Right renal cortex interstitium (tissue), 3 donors: Measurements from ENCODE around the gene SLC35D1. TPM values are rescaled to one million over a fixed set of nuclear protein-coding genes. Genes with fewer than 3 reads are reported as not detected.
"Not testable (repeated sequence)": the region's sequence is repeated elsewhere in the genome, so short reads cannot be mapped to it uniquely, and the experiment has no call there.

Experiments
- DNase-seq, 3 donors: peaks; one replicate each; pipeline ENCODE4 v3.0.0-alpha.2; 2013; ENCODE audit warnings: low read depth in 3 of 3, low spot score in 2 of 3
- polyA plus RNA-seq, 3 donors: library from polyadenylated mRNA; unstranded; fragments of 120-200 nt; gene quantifications; one replicate each; pipeline ENCODE4 v1.2.1, GENCODE V29; 2013; ENCODE audit not compliant: insufficient read length in 3 of 3

Gene SLC35D1
- 10 to 100 TPM; 14.0 to 15.1 (median 14.8) TPM for polyA plus RNA-seq

- DNase-seq: peak; percentile 52 to 78 (median 67)
Observed at GRCh38 chr1:67053785-67054772, at the start of gene SLC35D1. Gene SLC35D1, minus strand, starts transcription at chr1:67054148. Its CDS starts 135 bp downstream, at chr1:67054013.

- DNase-seq: no peak
Observed at GRCh38 chr1:67103548-67103947, 49.6 kb upstream of the SLC35D1 start.

- DNase-seq: no peak
Observed at GRCh38 chr1:67100833-67101232, 46.9 kb upstream of the SLC35D1 start.

GRCh38 chr1:67097305-67097704 is 43.4 kb upstream of the SLC35D1 start:
- no peak for DNase-seq

GRCh38 chr1:67094191-67094590 is 40.2 kb upstream of the SLC35D1 start:
- no peak for DNase-seq

DNA sequence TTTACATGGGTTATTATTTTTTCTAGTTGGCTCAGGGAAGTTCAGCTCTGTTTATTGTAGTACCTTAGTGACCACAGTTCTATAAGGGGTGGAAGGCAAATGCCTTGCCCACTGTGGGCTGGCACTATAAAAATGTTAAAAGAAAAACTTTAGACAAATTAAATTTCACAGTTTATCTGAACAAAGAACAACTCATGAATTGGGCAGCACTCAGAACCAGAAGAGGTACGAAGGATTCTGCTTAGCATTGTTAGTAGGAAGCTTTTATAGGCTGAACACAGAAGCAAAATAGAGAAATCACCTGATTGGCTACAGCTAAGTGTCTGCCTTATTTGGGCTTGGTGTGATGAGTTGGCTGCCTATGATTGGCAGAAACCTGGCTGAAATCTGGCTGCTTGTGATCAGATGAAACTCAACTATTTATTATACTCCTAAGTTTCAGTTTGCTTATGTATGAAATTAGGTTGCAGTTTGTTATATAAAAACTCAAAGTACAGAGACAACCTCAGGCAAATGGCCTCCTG is 35.8 kb upstream of the SLC35D1 start:
- no peak for DNase-seq

DNA sequence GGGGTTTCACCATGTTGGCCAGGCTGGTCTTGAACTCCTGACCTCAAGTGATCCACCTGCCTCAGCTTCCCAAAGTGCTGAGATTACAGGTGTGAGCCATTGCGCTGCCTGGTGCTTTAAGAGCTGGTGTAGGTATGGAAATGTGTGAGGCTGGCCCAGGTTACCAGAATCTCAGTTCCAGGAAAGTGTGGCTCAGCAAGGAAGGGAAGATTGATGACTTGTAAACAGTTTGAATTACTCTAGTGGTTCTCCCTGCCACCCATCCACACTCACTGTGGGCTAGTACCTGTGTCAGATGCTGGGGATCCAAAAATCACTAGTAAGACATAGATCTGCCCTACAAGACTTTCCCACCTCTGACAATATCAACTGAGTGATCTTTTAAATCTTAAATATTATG is 34.5 kb upstream of the SLC35D1 start:
- DNase-seq: no peak

GRCh38 chr1:67085326-67085725 is 31.4 kb upstream of the SLC35D1 start:
- DNase-seq: no peak

DNA sequence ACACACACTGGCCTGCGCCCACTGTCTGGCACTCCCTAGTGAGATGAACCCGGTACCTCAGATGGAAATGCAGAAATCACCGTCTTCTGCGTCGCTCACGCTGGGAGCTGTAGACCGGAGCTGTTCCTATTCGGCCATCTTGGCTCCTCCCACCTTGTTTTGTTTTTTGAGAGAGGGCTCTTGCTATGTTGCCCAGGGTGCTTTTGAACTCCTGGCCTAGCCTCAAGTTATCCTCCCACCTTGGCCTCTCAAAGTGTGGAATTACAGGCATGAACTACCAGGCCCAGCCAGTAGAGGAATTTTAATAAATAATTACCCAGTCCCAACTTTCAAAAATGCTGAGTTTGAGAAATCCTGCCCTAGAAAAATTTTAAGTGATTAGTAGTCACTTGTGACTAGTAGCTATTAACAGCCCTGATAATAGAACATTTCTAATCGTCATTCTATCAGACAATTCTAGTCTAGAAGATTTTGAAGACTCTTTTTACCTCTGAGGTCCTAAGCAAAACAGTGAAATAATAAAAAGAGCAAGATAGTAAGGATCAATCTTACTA is 30.9 kb upstream of the SLC35D1 start:
- DNase-seq: no peak

- no peak for DNase-seq
Observed at GRCh38 chr1:67078291-67078690, 24.3 kb upstream of the SLC35D1 start.

DNA sequence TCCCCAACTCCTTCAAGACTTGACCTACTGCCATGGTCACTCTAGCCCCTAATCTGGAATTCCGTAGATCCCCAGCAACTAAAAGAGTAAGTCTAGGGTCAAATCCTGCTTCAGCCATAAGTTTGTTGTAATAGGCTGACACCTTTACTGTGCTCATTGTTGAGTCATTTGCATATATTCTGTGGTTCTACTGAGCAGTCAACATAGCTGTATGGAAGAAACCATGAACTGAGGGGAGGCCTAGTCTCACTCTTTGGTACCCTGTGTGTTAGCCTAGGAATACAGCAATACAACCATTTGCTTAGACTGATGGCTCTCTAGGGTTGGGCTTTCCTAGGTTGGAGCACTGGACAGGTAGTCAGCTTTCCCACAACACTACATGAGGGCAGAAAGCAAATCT is 23.6 kb upstream of the SLC35D1 start:
- DNase-seq: no peak

GRCh38 chr1:67072749-67073148 is 18.8 kb upstream of the SLC35D1 start:
- DNase-seq: no peak

GRCh38 chr1:67067655-67068054 is 13.7 kb upstream of the SLC35D1 start:
- not testable (repeated sequence) for DNase-seq

GRCh38 chr1:67062412-67062811 is 8.5 kb upstream of the SLC35D1 start:
- DNase-seq: no peak

DNA sequence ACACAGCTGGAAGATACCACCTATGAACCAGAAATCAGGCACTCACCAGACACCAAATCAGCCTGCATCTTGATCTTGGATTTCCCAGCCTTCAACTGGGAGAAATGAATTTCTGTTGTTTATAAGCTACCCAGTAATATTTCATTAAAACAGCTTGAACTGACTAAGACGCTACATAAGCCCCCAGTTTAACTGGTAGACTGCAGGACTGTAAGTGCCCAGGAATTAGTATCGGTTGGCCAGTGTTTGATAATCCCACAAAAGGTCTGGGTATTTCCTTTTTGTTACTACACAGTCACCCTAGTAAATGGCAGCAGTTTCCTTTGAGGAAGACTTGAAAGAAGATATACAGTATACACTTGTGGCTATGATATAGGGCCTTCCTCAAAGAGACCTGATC is 7.3 kb upstream of the SLC35D1 start:
- DNase-seq: no peak

GRCh38 chr1:67060811-67061218 is 6.9 kb upstream of the SLC35D1 start:
- no peak for DNase-seq

DNA sequence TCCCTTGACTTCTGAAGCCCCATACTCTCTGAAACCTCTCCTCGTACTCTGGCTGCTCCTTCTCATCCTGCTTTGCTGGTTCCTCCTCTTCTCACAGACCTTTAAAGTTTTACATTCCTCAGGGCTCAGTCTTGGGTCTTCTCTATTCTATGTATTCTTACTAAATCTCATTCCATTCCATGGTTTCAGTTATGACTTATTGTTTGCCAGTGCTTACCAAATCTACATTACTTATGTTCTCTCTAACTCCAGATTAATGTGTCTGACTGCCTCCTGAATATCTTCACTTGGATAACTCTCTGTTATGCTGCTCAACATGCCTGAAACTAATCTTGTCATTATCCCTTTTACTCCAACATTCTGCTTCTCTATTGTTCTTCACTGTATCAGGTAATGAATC is 5.4 kb upstream of the SLC35D1 start:
- no peak for DNase-seq

DNA sequence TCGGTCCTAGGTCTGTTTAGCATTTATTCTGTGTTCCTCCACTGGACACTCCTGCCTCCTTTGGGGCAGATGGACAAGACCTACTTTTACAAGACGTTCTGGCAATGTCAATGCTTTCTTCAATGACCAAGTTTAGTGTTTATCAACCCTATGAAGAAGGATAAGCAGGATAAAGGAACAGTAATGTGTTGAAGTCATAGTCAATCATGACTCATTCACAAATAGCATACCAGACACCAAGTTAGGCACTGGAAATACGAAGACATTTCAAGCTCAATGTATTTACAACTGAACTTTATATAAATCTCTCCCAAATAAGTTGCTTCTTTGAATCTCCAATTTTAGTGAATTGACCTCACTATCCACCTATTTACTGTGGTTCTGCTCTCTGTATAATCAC is 4.8 kb upstream of the SLC35D1 start:
- no peak for DNase-seq

DNA sequence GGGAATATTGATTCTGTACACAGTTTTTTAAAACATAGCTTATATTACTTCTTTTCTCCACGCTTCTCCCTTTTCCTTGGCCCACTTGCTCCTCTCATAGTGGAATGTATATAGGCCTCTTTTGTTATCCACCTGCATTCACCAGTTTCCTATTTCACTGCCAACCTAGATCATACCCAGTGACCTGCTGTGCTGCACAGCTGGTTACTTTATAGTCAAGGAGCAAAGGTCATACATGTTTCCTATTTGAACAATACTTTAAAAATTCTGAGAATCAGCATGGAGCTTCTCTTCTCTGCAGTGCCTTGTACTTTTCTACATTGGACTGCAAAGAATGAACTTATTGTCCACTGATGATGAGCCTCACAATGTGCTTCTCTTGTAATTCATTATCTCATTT is 4.3 kb upstream of the SLC35D1 start:
- DNase-seq: no peak

DNA sequence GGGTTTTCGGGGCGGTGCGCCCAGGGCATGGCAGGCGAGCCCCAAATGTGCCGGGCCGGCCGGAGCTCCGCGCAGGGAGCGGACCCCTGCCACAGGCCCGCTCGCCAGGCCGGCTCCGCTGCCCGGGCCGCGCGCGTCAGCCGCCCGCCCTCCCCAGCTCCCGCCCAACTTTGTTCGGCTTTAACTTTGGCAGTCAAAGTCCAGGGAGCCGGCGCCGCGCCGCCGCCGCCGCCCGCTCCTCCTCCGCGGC is 488 bp downstream of the SLC35D1 start:
- DNase-seq: peak in 2 of 3 donors; percentile 37 to 40

DNA sequence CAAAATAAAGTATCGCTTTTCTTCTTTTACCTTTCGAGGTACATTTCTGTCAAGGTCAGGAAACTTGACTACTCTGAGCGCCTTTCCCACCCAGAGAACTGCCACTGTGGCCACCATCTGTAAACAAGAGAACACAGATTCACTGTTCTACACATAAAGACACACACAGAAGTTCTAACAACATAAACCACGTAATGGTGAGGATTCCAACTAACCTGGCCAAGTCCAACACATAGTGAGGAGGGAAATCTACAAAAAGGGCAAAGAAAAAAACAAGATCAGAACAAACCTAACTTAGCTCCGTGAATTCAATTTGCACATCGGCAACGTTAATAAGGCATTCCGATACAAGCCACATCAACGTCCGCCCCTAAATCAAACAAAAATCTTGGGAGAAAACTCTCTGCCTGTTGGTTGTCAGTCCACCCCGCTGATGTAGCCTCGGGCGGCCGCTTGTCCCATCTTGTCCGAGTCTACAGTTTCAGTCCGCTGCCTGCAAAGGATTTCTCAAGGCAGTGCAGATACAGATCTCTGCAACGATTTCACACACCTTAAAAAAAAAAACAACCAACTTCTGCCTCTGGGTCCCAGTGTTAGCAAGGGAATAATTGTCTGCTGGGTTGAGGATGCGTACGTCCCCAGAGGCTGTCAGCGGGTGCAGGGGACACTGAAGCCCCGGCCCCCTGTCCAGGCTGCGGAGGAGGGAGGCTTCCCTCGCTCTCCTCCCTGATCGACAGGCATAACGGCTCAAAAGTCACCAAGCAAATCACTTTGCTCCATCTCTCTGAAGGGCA is 1.0 kb downstream of the SLC35D1 start:
- DNase-seq: peak; percentile 25 to 52 (median 33)
